ENCODE data around the gene KLF16.

GRCh38 chr19:1844513-1845124, 18.8 kb downstream of the KLF16 start:
- TF ChIP-seq POLR2A (IDR thresholded peaks at IDR 0.05), result no peak
- no peak for TF ChIP-seq CTCF (IDR thresholded peaks at IDR 0.05)
- TF ChIP-seq EP300 (IDR thresholded peaks at IDR 0.05; ENCODE audit: low read depth), result no peak
